Endothelial cell of umbilical vein (primary cell): ENCODE measurements around the gene AOC1. TPM values are rescaled to one million over a fixed set of nuclear protein-coding genes. Genes with fewer than 3 reads are reported as not detected.

Source experiments
- BruUV-seq: library from RNA; stranded (reverse); fragments of 400-500 nt; replicated peaks from 2 replicates; lab custom pipeline; 2021; lab: Mats Ljungman, UMichigan
- CTCF ChIA-PET: fragments of 300-600, 350-600 bp; sonication (Branson Sonifier 250); formaldehyde crosslinking; loops from one replicate; lab custom pipeline; 2021; ENCODE audit warnings: antibody characterized with exemption, inconsistent platforms; lab: Charles Lee
- POLR2A ChIA-PET: fragments of 300-600, 350-600 bp; sonication (Branson Sonifier 250); formaldehyde crosslinking; loops from one replicate; lab custom pipeline; 2021; ENCODE audit warnings: antibody characterized with exemption, inconsistent platforms; lab: Charles Lee
- DNase-seq: peaks from one replicate; pipeline ENCODE4 v3.0.0-alpha.2; 2011; ENCODE audit warnings: low read depth, low spot score
- FAIRE-seq: peaks from 2 replicates; lab custom pipeline; 2011; peaks lifted over from hg19 to GRCh38; lab: Jason Lieb, UNC
- H2AFZ ChIP-seq: 2 replicates; pipeline ENCODE4 v1.6.0; 2012; ENCODE audit warnings: low read depth, low read length, control low read depth, inconsistent platforms
- H3K27ac ChIP-seq: 2 replicates; pipeline ENCODE4 v1.5.1; 2011; ENCODE audit warnings: low read depth, mild to moderate bottlenecking, control low read depth, low read length, moderate library complexity; ENCODE audit not compliant: insufficient read depth
- H3K27me3 ChIP-seq, 2 experiments: 2 replicates each; pipeline versions ENCODE4 v1.6.0 to v1.6.1; 2011; ENCODE audit warnings: low read length in 2 of 2, mixed read lengths in 1 of 2; ENCODE audit not compliant: control insufficient read depth in 2 of 2, insufficient read depth in 2 of 2
- H3K36me3 ChIP-seq, 2 experiments: 2 replicates in 1 of 2; 3 replicates in 1 of 2; pipeline ENCODE4 v1.5.1; 2011; ENCODE audit warnings: low read length in 2 of 2, mild to moderate bottlenecking in 1 of 2, moderate library complexity in 1 of 2; ENCODE audit not compliant: control insufficient read depth in 2 of 2, insufficient read depth in 2 of 2; ENCODE audit errors: extremely low read depth in 1 of 2
- H3K4me1 ChIP-seq: 3 replicates; pipeline ENCODE4 v1.5.1; 2011; ENCODE audit warnings: mild to moderate bottlenecking, low read length; ENCODE audit not compliant: control insufficient read depth, insufficient read depth; ENCODE audit errors: extremely low read depth
- H3K4me2 ChIP-seq: 2 replicates; pipeline ENCODE4 v1.6.1; 2011; ENCODE audit warnings: low read length, control low read depth, mixed read lengths; ENCODE audit not compliant: insufficient read depth
- H3K4me3 ChIP-seq, 3 experiments: fragments of 200-600 bp in 1 of 3; sonication (generic), shearing (Covaris generic) in 1 of 3; replicated peaks in 1 of 3; 2 replicates each; pipeline ENCODE4 v1.5.1; 2011 to 2016; ENCODE audit warnings: control low read depth in 3 of 3, low read length in 3 of 3, mild to moderate bottlenecking in 2 of 3, inconsistent platforms in 1 of 3, low read depth in 1 of 3, moderate library complexity in 1 of 3; ENCODE audit not compliant: insufficient read depth in 1 of 3
- H3K79me2 ChIP-seq: 2 replicates; pipeline ENCODE4 v1.6.0; 2012; ENCODE audit warnings: low read length, inconsistent platforms; ENCODE audit not compliant: control insufficient read depth, insufficient read depth
- H3K9ac ChIP-seq: replicated peaks from 2 replicates; pipeline ENCODE3; 2011; ENCODE audit warnings: low read length, control low read depth; ENCODE audit not compliant: insufficient read depth; ENCODE audit errors: extremely low read depth
- H3K9me1 ChIP-seq: replicated peaks from 3 replicates; pipeline ENCODE4 v1.6.0; 2011; ENCODE audit warnings: mild to moderate bottlenecking, low read length; ENCODE audit not compliant: control insufficient read depth, insufficient read depth; ENCODE audit errors: extremely low read depth
- H3K9me3 ChIP-seq: replicated peaks from 2 replicates; pipeline ENCODE4 v1.5.1; 2012; ENCODE audit warnings: low read length, inconsistent platforms; ENCODE audit not compliant: control insufficient read depth, insufficient read depth
- H4K20me1 ChIP-seq: replicated peaks from 2 replicates; pipeline ENCODE3; 2011; ENCODE audit warnings: mild to moderate bottlenecking, low read length; ENCODE audit not compliant: control insufficient read depth, insufficient read depth; ENCODE audit errors: extremely low read depth
- CTCF ChIP-seq, 2 donors: IDR thresholded peaks; 1 replicate in 1 of 2; 2 replicates in 1 of 2; pipeline ENCODE4 v1.5.1; 2011; ENCODE audit warnings: low read length in 2 of 2, mild to moderate bottlenecking in 2 of 2, moderate library complexity in 2 of 2, control low read depth in 1 of 2, inconsistent platforms in 1 of 2, low read depth in 1 of 2; ENCODE audit not compliant: insufficient read depth in 1 of 2; ENCODE audit errors: extremely low read depth in 1 of 2
- EZH2 ChIP-seq: IDR thresholded peaks from 2 replicates; pipeline ENCODE4 v1.6.1; 2012; ENCODE audit warnings: borderline replicate concordance, low read depth, mild to moderate bottlenecking, moderate library complexity, low read length, inconsistent platforms; ENCODE audit not compliant: severe bottlenecking
- FOS ChIP-seq: IDR thresholded peaks from 2 replicates; pipeline ENCODE4 v1.6.1; 2011; ENCODE audit warnings: mild to moderate bottlenecking, low read length, moderate library complexity, borderline replicate concordance; ENCODE audit not compliant: insufficient read depth
- GATA2 ChIP-seq: IDR thresholded peaks from 2 replicates; pipeline ENCODE4 v1.7.0; 2011; ENCODE audit warnings: low read depth, mild to moderate bottlenecking, moderate library complexity, mixed read lengths, low read length; ENCODE audit not compliant: insufficient read length, insufficient read depth
- JUN ChIP-seq: IDR thresholded peaks from 2 replicates; pipeline ENCODE4 v1.6.1; 2011; ENCODE audit warnings: borderline replicate concordance, low read depth; ENCODE audit not compliant: insufficient read length, insufficient read depth
- MAX ChIP-seq: IDR thresholded peaks from 2 replicates; pipeline ENCODE4 v1.6.1; 2011; ENCODE audit not compliant: insufficient read depth, insufficient read length
- MYC ChIP-seq: IDR thresholded peaks from one replicate; pipeline ENCODE4 v1.6.1; 2011; ENCODE audit warnings: mild to moderate bottlenecking, low read depth, low read length
- POLR2A ChIP-seq: IDR thresholded peaks from 2 replicates; pipeline ENCODE4 v1.6.1; 2012; ENCODE audit warnings: low read depth, mild to moderate bottlenecking, control low read depth, low read length
- POLR2AphosphoS5 ChIP-seq: IDR thresholded peaks from 2 replicates; pipeline ENCODE4 v1.6.1; 2012; ENCODE audit warnings: low read depth, mild to moderate bottlenecking, control low read depth, low read length, moderate library complexity; ENCODE audit not compliant: insufficient read depth
- dilution Hi-C: fragments of 300-500 bp; cut with MboI; formaldehyde crosslinking; loops from one replicate; pipeline ENCODE4 v1.15.0; 2019; ENCODE audit warnings: low sequenced_read_pairs; ENCODE audit not compliant: extremely low pct_ligation_motif_present
- intact Hi-C: fragments of 100-400 bp; cut with micrococcal nuclease; formaldehyde crosslinking; loops from one replicate; pipeline ENCODE4 v1.10.0; 2022
- polyA plus RNA-seq, 4 experiments: library from polyadenylated mRNA; depleted of rRNA in 3 of 4; stranded (reverse) in 3 of 4; unstranded in 1 of 4; fragments of >200 nt; gene quantifications; 2 replicates each; pipeline versions ENCODE4 v1.2.1 to v1.2.3, GENCODE V29; 2011 to 2012; ENCODE audit warnings: missing spikeins in 1 of 4
- total RNA-seq: library from RNA; stranded (reverse); gene quantifications from 2 replicates; pipeline ENCODE4 v1.2.3, GENCODE V29; 2021

The AOC1 gene
- total and polyA plus RNA-seq, 2 donors (not counting 3 experiments of a cell fraction or from before 2014, with no cell fraction given): not detected

- no peak for FAIRE-seq
- CTCF ChIA-PET: no interaction called here
Measured at GRCh38 chr7:150854066-150855000, 2.0 kb downstream of the AOC1 start.

More at GRCh38 chr7:150854066-150855000, 2.0 kb downstream of the AOC1 start:
- dilution Hi-C loops: no loop called here
- POLR2A ChIA-PET: no interaction called here
- peaks cover 0 to 14% of the 10 kb centered on the region in 2 experiments for H3K27me3 ChIP-seq
- no peaks in the 10 kb centered on the region for H3K36me3 ChIP-seq
- H2AFZ ChIP-seq: no peak overlapping the region
- no peak overlapping the region for H3K4me2 ChIP-seq
- TF ChIP-seq MYC: no peak
- no peak for TF ChIP-seq MAX
- TF ChIP-seq POLR2AphosphoS5: no peak
- no peak for TF ChIP-seq POLR2A
- TF ChIP-seq JUN: no peak
- no peak for TF ChIP-seq FOS
- no peak for TF ChIP-seq GATA2
- no peak for TF ChIP-seq CTCF (IDR thresholded peaks at IDR 0.05; ENCODE audit: extremely low read depth in 1 of 2, insufficient read depth in 1 of 2, low read depth in 1 of 2, low read length in 2 of 2)
- no peak for TF ChIP-seq EZH2
- H4K20me1 ChIP-seq: no peaks in the 10 kb centered on the region
- BruUV-seq: no TSS peak
- no peaks in the 10 kb centered on the region for H3K4me1 ChIP-seq
- no peak for DNase-seq
- intact Hi-C loops: no loop called here
- no peak overlapping the region for H3K27ac ChIP-seq
- no peaks in the 10 kb centered on the region for H3K9me1 ChIP-seq
- H3K4me3 ChIP-seq: no peak overlapping the region
- no peaks in the 10 kb centered on the region for H3K9me3 ChIP-seq
- no peak overlapping the region for H3K9ac ChIP-seq
- H3K79me2 ChIP-seq: no peaks in the 10 kb centered on the region
